ENCODE measurements around the gene FOLR3. TPM values are rescaled to one million over a fixed set of nuclear protein-coding genes. Genes with fewer than 3 reads are reported as not detected.

The FOLR3 gene
- polyA plus RNA-seq, 1 of the 3 experiments (the other 2 are of a cell fraction): not detected

DNA sequence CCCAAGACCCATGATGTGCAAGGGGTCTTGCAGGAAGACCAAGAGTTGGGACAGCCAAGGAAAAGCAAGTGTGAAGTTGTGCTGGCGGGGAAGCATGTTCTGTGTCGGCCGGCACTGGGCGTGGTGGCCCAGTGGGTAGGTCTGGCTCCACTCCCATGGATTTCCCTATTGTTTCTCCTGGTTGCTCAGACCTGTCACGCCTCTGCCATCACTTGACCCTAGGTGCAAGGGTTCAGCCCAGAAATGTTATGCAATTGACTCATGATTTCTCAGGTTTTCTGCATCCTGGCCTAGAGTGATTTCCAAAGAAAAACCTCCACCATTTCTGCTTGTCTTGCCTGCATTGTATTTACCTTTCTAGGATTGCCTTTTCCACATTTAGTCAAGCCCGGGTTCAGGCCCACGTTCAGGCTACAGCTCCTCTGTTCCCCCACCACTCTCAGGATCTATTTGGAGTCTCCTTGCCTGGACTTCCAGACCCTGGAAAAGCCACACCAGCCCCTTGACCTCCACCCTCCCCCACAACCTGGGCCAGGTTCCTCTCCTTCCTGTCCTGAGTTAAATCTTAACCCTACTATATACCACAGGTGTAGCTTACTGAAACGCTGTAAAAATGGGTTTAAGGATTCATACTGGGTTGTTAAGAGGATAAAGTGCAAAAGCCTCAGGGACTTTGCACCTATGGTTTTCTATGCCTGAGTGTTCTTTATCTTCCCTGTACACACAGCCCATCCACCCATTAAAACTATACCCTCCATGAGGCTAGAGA, 39.0 kb downstream of the FOLR3 start:
- 68% methylated on average over 7 of the region's 8 CpGs for WGBS (ENCODE audit: low lambda C conversion rate)
- Histone ChIP-seq H3F3A (replicated peaks; ENCODE audit: insufficient read depth) (no peaks in the 10 kb centered on the region), H3K4me2 (no peak overlapping the region), H2AFZ (ENCODE audit: low read depth) (no peak overlapping the region), H3K79me2 (ENCODE audit: insufficient read depth) (no peaks in the 10 kb centered on the region), H3K4me1 (ENCODE audit: control insufficient read depth in 1 of 2, insufficient read depth in 2 of 2, low read depth in 1 of 2, low read length in 1 of 2) (no peaks in the 10 kb centered on the region), H4K20me1 (ENCODE audit: insufficient read depth) (no peaks in the 10 kb centered on the region), H3K9me3 (no peaks in the 10 kb centered on the region), H3K36me3 (replicated peaks in 1 of 2; ENCODE audit: control insufficient read depth in 1 of 2, insufficient read depth in 2 of 2, low read length in 1 of 2) (no peaks in the 10 kb centered on the region), H3K27ac (ENCODE audit: low read depth in 2 of 2, low read length in 1 of 2) (no peak overlapping the region), H3K27me3 (ENCODE audit: insufficient read depth) (peaks cover 7% of the 10 kb centered on the region; the same call in 1 of the 2 replicates), H3K4me3 (ENCODE audit: low read depth in 2 of 2, low read length in 1 of 2) (no peak overlapping the region), H3K9me2 (no peaks in the 10 kb centered on the region), H3K9ac (no peak overlapping the region)
- CTCF ChIA-PET: interaction anchor here (1.2 to 1.4 kb wide), 3 partner anchors 10 to 256 kb away, joined by 3 to 4 read pairs (median 4); no protein-coding TSS in a partner anchor
- no peak for DNase-seq
- POLR2A ChIA-PET: no interaction called here
- TF ChIP-seq, protein P1, sequence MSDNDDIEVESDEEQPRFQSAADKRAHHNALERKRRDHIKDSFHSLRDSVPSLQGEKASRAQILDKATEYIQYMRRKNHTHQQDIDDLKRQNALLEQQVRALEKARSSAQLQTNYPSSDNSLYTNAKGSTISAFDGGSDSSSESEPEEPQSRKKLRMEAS (IDR thresholded peaks at IDR 0.05; ENCODE audit: low read depth): no peak
- TF ChIP-seq SMC3 (IDR thresholded peaks at IDR 0.05; ENCODE audit: low read depth, low read length) (no peak), CHD2 (IDR thresholded peaks at IDR 0.05; ENCODE audit: low read length, partially characterized antibody) (no peak), POLR2AphosphoS5 (IDR thresholded peaks at IDR 0.05; ENCODE audit: low read depth, low read length) (no peak), RFX5 (IDR thresholded peaks at IDR 0.05; ENCODE audit: low read length) (no peak), FOXJ3 (CRISPR knock-in tag; IDR thresholded peaks at IDR 0.05) (no peak), RAD21 (IDR thresholded peaks at IDR 0.05; ENCODE audit: low read length) (no peak), NFIC (IDR thresholded peaks at IDR 0.05; ENCODE audit: borderline replicate concordance) (no peak), GATA2 (CRISPR knock-in tag; IDR thresholded peaks at IDR 0.05) (no peak), FOXM1 (IDR thresholded peaks at IDR 0.05; ENCODE audit: low read depth) (no peak), EP300 (IDR thresholded peaks at IDR 0.05; ENCODE audit: borderline replicate concordance in 1 of 2, low read depth in 1 of 2, low read length in 1 of 2) (no peak)
- TF ChIP-seq, protein P2, sequence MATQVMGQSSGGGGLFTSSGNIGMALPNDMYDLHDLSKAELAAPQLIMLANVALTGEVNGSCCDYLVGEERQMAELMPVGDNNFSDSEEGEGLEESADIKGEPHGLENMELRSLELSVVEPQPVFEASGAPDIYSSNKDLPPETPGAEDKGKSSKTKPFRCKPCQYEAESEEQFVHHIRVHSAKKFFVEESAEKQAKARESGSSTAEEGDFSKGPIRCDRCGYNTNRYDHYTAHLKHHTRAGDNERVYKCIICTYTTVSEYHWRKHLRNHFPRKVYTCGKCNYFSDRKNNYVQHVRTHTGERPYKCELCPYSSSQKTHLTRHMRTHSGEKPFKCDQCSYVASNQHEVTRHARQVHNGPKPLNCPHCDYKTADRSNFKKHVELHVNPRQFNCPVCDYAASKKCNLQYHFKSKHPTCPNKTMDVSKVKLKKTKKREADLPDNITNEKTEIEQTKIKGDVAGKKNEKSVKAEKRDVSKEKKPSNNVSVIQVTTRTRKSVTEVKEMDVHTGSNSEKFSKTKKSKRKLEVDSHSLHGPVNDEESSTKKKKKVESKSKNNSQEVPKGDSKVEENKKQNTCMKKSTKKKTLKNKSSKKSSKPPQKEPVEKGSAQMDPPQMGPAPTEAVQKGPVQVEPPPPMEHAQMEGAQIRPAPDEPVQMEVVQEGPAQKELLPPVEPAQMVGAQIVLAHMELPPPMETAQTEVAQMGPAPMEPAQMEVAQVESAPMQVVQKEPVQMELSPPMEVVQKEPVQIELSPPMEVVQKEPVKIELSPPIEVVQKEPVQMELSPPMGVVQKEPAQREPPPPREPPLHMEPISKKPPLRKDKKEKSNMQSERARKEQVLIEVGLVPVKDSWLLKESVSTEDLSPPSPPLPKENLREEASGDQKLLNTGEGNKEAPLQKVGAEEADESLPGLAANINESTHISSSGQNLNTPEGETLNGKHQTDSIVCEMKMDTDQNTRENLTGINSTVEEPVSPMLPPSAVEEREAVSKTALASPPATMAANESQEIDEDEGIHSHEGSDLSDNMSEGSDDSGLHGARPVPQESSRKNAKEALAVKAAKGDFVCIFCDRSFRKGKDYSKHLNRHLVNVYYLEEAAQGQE (IDR thresholded peaks at IDR 0.05; ENCODE audit: low read depth, low read length): no peak
- TF ChIP-seq, protein P3, sequence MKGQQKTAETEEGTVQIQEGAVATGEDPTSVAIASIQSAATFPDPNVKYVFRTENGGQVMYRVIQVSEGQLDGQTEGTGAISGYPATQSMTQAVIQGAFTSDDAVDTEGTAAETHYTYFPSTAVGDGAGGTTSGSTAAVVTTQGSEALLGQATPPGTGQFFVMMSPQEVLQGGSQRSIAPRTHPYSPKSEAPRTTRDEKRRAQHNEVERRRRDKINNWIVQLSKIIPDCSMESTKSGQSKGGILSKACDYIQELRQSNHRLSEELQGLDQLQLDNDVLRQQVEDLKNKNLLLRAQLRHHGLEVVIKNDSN (IDR thresholded peaks at IDR 0.05; ENCODE audit: borderline replicate concordance, low read depth): no peak
- TF ChIP-seq, protein P4, sequence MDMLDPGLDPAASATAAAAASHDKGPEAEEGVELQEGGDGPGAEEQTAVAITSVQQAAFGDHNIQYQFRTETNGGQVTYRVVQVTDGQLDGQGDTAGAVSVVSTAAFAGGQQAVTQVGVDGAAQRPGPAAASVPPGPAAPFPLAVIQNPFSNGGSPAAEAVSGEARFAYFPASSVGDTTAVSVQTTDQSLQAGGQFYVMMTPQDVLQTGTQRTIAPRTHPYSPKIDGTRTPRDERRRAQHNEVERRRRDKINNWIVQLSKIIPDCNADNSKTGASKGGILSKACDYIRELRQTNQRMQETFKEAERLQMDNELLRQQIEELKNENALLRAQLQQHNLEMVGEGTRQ (IDR thresholded peaks at IDR 0.05; ENCODE audit: borderline replicate concordance, low read depth, low read length): no peak
- TF ChIP-seq, protein P5, sequence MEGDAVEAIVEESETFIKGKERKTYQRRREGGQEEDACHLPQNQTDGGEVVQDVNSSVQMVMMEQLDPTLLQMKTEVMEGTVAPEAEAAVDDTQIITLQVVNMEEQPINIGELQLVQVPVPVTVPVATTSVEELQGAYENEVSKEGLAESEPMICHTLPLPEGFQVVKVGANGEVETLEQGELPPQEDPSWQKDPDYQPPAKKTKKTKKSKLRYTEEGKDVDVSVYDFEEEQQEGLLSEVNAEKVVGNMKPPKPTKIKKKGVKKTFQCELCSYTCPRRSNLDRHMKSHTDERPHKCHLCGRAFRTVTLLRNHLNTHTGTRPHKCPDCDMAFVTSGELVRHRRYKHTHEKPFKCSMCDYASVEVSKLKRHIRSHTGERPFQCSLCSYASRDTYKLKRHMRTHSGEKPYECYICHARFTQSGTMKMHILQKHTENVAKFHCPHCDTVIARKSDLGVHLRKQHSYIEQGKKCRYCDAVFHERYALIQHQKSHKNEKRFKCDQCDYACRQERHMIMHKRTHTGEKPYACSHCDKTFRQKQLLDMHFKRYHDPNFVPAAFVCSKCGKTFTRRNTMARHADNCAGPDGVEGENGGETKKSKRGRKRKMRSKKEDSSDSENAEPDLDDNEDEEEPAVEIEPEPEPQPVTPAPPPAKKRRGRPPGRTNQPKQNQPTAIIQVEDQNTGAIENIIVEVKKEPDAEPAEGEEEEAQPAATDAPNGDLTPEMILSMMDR (IDR thresholded peaks at IDR 0.05): no peak
- TF ChIP-seq, protein P6, sequence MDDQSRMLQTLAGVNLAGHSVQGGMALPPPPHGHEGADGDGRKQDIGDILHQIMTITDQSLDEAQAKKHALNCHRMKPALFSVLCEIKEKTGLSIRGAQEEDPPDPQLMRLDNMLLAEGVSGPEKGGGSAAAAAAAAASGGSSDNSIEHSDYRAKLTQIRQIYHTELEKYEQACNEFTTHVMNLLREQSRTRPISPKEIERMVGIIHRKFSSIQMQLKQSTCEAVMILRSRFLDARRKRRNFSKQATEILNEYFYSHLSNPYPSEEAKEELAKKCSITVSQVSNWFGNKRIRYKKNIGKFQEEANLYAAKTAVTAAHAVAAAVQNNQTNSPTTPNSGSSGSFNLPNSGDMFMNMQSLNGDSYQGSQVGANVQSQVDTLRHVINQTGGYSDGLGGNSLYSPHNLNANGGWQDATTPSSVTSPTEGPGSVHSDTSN (IDR thresholded peaks at IDR 0.05): no peak
- TF ChIP-seq, protein P7, sequence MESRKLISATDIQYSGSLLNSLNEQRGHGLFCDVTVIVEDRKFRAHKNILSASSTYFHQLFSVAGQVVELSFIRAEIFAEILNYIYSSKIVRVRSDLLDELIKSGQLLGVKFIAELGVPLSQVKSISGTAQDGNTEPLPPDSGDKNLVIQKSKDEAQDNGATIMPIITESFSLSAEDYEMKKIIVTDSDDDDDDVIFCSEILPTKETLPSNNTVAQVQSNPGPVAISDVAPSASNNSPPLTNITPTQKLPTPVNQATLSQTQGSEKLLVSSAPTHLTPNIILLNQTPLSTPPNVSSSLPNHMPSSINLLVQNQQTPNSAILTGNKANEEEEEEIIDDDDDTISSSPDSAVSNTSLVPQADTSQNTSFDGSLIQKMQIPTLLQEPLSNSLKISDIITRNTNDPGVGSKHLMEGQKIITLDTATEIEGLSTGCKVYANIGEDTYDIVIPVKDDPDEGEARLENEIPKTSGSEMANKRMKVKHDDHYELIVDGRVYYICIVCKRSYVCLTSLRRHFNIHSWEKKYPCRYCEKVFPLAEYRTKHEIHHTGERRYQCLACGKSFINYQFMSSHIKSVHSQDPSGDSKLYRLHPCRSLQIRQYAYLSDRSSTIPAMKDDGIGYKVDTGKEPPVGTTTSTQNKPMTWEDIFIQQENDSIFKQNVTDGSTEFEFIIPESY (IDR thresholded peaks at IDR 0.05; ENCODE audit: borderline replicate concordance, low read depth): no peak

Measured in SK-N-SH (cell line).